T-cell (primary cell): ENCODE measurements around the gene MBNL2. TPM values are rescaled to one million over a fixed set of nuclear protein-coding genes. Genes with fewer than 3 reads are reported as not detected.
A peak's percentile ranks its signal among the peaks of the same experiment; 100 is the strongest.

Experiments used
- ATAC-seq, 4 experiments: fragments of 200-7000 bp in 3 of 4; fragments of 150-1000 bp in 1 of 4; cut with Tn5 transposase; replicated peaks in 1 of 4; 1 replicate in 3 of 4; 2 replicates in 1 of 4; pipeline ENCODE4 v1.10.0; 2021; ENCODE audit warnings: moderate library complexity in 3 of 4, mild to moderate bottlenecking in 2 of 4, moderate number of reproducible peaks in 1 of 4
- CTCF ChIA-PET, 2 donors: fragments of 300-600 bp; sonication (Branson Sonifier 250); formaldehyde crosslinking; loops; one replicate each; lab custom pipeline; 2022; ENCODE audit warnings: antibody characterized with exemption in 2 of 2; lab: Charles Lee
- POLR2A ChIA-PET, 2 donors: fragments of 300-600 bp; sonication (Branson Sonifier 250); formaldehyde crosslinking; loops; one replicate each; lab custom pipeline; 2022; ENCODE audit warnings: antibody characterized with exemption in 2 of 2; lab: Charles Lee
- DNase-seq, 35 experiments: peaks; one replicate each; pipeline versions ENCODE4 v3.0.0 to v3.0.0-alpha.2; 2013 to 2023
- H3K27ac ChIP-seq: one replicate; pipeline ENCODE4 v1.5.1; 2013; ENCODE audit warnings: low read length
- H3K27me3 ChIP-seq, 2 experiments: replicated peaks in 1 of 2; 1 replicate in 1 of 2; 2 replicates in 1 of 2; pipeline versions ENCODE4 v1.6.1 to v1.7.0; 2013; ENCODE audit warnings: low read length in 1 of 2, mixed read lengths in 1 of 2; ENCODE audit not compliant: control insufficient read depth in 2 of 2, insufficient read depth in 2 of 2; ENCODE audit errors: extremely low read depth in 1 of 2
- H3K36me3 ChIP-seq, 2 donors: 1 replicate in 1 of 2; 2 replicates in 1 of 2; pipeline versions ENCODE4 v1.6.1 to v1.7.0; 2013; ENCODE audit warnings: low read length in 1 of 2; ENCODE audit not compliant: control insufficient read depth in 2 of 2, insufficient read depth in 1 of 2; ENCODE audit errors: extremely low read depth in 1 of 2
- H3K4me1 ChIP-seq, 2 experiments: 1 replicate in 1 of 2; 2 replicates in 1 of 2; pipeline versions ENCODE4 v1.6.1 to v1.7.0; 2013; ENCODE audit warnings: low read length in 2 of 2, mixed read lengths in 1 of 2; ENCODE audit not compliant: insufficient read depth in 2 of 2, control insufficient read depth in 1 of 2; ENCODE audit errors: extremely low read depth in 1 of 2
- H3K4me3 ChIP-seq, 2 donors: 1 replicate in 1 of 2; 2 replicates in 1 of 2; pipeline versions ENCODE4 v1.5.1 to v1.7.0; 2013; ENCODE audit warnings: mild to moderate bottlenecking in 2 of 2, low read length in 1 of 2, moderate library complexity in 1 of 2; ENCODE audit not compliant: control insufficient read depth in 1 of 2; ENCODE audit errors: extremely low read depth in 1 of 2
- H3K9me3 ChIP-seq: 2 replicates; pipeline ENCODE4 v1.7.0; 2013
- H3K27ac Mint-ChIP-seq, 2 donors: one replicate each; pipeline ENCODE4 v1.8.0; 2020 to 2021; ENCODE audit warnings: mild to moderate bottlenecking in 2 of 2, mixed read lengths in 2 of 2
- H3K27me3 Mint-ChIP-seq, 2 donors: one replicate each; pipeline ENCODE4 v1.8.0; 2021 to 2022; ENCODE audit warnings: mixed read lengths in 2 of 2
- H3K36me3 Mint-ChIP-seq: one replicate; pipeline ENCODE4 v1.8.0; 2021; ENCODE audit warnings: mixed read lengths
- H3K4me1 Mint-ChIP-seq, 3 donors: one replicate each; pipeline ENCODE4 v1.8.0; 2020 to 2022; ENCODE audit warnings: mixed read lengths in 3 of 3, mild to moderate bottlenecking in 1 of 3
- H3K4me3 Mint-ChIP-seq, 3 donors: one replicate each; pipeline ENCODE4 v1.8.0; 2020 to 2022; ENCODE audit warnings: mild to moderate bottlenecking in 3 of 3, mixed read lengths in 3 of 3, moderate library complexity in 3 of 3
- H3K9me3 Mint-ChIP-seq, 3 donors: one replicate each; pipeline ENCODE4 v1.8.0; 2020 to 2022; ENCODE audit warnings: mixed read lengths in 3 of 3
- WGBS: methylation state at CpG from one replicate; pipeline ENCODE4 v1.1.5; 2013; ENCODE audit warnings: missing lambda C conversion rate; ENCODE audit not compliant: insufficient coverage; 5-methylcytosine and 5-hydroxymethylcytosine counted together
- total RNA-seq, 35 experiments: library from RNA in 6 of 35; stranded (reverse) in 6 of 35; fragments of 120-200 nt in 1 of 35; gene quantifications; one replicate each; pipeline versions ENCODE4 v1.2.1 to v1.2.4 and lab custom pipeline; 2013 to 2026

Gene MBNL2
- total RNA-seq, 5 donors from 2014 or later (not counting 1 experiment from before 2014, with no cell fraction given) = 21.0 to 33.7 (median 28.5) TPM

GRCh38 chr13:97276862-97277269 is 54.7 kb downstream of the MBNL2 start:
- WGBS = no CpG with 5 or more reads among the region's 2 CpGs
- no peak for DNase-seq
- Histone ChIP-seq H3K4me1 (peaks cover 0 to 2% of the 10 kb centered on the region in 2 experiments), H3K27ac (no peak overlapping the region), H3K9me3 (no peaks in the 10 kb centered on the region), H3K4me3 (no peak overlapping the region), H3K36me3 (peaks cover 0 to 13% of the 10 kb centered on the region in 2 donors), H3K27me3 (no peaks in the 10 kb centered on the region)
- Mint-ChIP-seq H3K4me3 (no peak overlapping the region), H3K4me1 (peaks cover 47 to 72% (median 65%) of the 10 kb centered on the region in 3 donors), H3K27ac (no peak overlapping the region), H3K36me3 (peaks cover 39% of the 10 kb centered on the region), H3K27me3 (no peaks in the 10 kb centered on the region), H3K9me3 (no peaks in the 10 kb centered on the region)
- ChIA-PET POLR2A (interaction anchor here (0.6 kb wide), 2 partner anchors 23 to 62 kb away, joined by 3 read pairs; no protein-coding TSS in a partner anchor), CTCF (interaction anchor here (0.7 to 1.6 kb wide), 3 partner anchors 15 to 53 kb away, joined by 3 to 4 read pairs (median 3); no protein-coding TSS in a partner anchor)
- ATAC-seq = no peak

GRCh38 chr13:97278435-97279411 is 56.6 kb downstream of the MBNL2 start:
- no peak overlapping the region for H3K27ac ChIP-seq
- no peaks in the 10 kb centered on the region for H3K9me3 Mint-ChIP-seq
- 74% methylated on average over 4 of the region's 9 CpGs for WGBS
- no peaks in the 10 kb centered on the region for H3K9me3 ChIP-seq
- H3K36me3 ChIP-seq = peaks cover 0 to 15% of the 10 kb centered on the region in 2 donors
- H3K27ac Mint-ChIP-seq = no peak overlapping the region
- H3K36me3 Mint-ChIP-seq = peaks cover 51% of the 10 kb centered on the region
- ATAC-seq (no peak), DNase-seq (no peak)
- ChIA-PET POLR2A (interaction anchor here (0.6 kb wide), 2 partner anchors 54 to 579 kb away, joined by 3 to 10 read pairs; no protein-coding TSS in a partner anchor), CTCF (interaction anchor here (0.6 to 0.7 kb wide), 3 partner anchors 103 to 1484 kb away, joined by 3 to 7 read pairs (median 6); no protein-coding TSS in a partner anchor)
- no peaks in the 10 kb centered on the region for H3K27me3 Mint-ChIP-seq
- H3K4me3 ChIP-seq = no peak overlapping the region
- H3K4me3 Mint-ChIP-seq = no peak overlapping the region
- H3K27me3 ChIP-seq = no peaks in the 10 kb centered on the region
- H3K4me1 Mint-ChIP-seq = peaks cover 56 to 75% (median 66%) of the 10 kb centered on the region in 3 donors
- H3K4me1 ChIP-seq = peaks cover 0 to 2% of the 10 kb centered on the region in 2 experiments

- H3K9me3 Mint-ChIP-seq = no peaks in the 10 kb centered on the region
- ATAC-seq = no peak
- ChIA-PET POLR2A (no interaction called here), CTCF (no interaction called here)
- Histone ChIP-seq H3K36me3 (peaks cover 0 to 15% of the 10 kb centered on the region in 2 donors), H3K4me3 (no peak overlapping the region), H3K9me3 (no peaks in the 10 kb centered on the region), H3K27ac (no peak overlapping the region), H3K4me1 (peaks cover 0 to 2% of the 10 kb centered on the region in 2 experiments), H3K27me3 (no peaks in the 10 kb centered on the region)
- H3K27me3 Mint-ChIP-seq = no peaks in the 10 kb centered on the region
- no peak overlapping the region for H3K4me3 Mint-ChIP-seq
- no peak overlapping the region for H3K27ac Mint-ChIP-seq
- DNase-seq = no peak
- peaks cover 51 to 77% (median 66%) of the 10 kb centered on the region in 3 donors for H3K4me1 Mint-ChIP-seq
- H3K36me3 Mint-ChIP-seq = peaks cover 52% of the 10 kb centered on the region
- 83% methylated on average over 1 of the region's 5 CpGs for WGBS
Measured at GRCh38 chr13:97279913-97280312, 57.8 kb downstream of the MBNL2 start.

- H3K27me3 ChIP-seq = no peaks in the 10 kb centered on the region
- H3K36me3 ChIP-seq = peaks cover 0 to 13% of the 10 kb centered on the region in 2 donors
- peaks cover 48% of the 10 kb centered on the region for H3K36me3 Mint-ChIP-seq
- 87% methylated on average over 4 of the region's 4 CpGs for WGBS
- ChIA-PET CTCF (interaction anchor here in 1 of 2 donors (0.7 kb wide), 1 partner anchor 8 kb away, joined by 4 read pairs; no protein-coding TSS in a partner anchor), POLR2A (interaction anchor here in 1 of 2 donors (0.6 kb wide), 1 partner anchor 76 kb away, joined by 3 read pairs; no protein-coding TSS in a partner anchor)
- no peaks in the 10 kb centered on the region for H3K9me3 ChIP-seq
- H3K4me3 ChIP-seq = no peak overlapping the region
- H3K27ac Mint-ChIP-seq = no peak overlapping the region
- peak in 1 of 35 experiments; percentile 3 for DNase-seq
- peaks cover 0 to 2% of the 10 kb centered on the region in 2 experiments for H3K4me1 ChIP-seq
- H3K4me1 Mint-ChIP-seq = peaks cover 51 to 71% (median 62%) of the 10 kb centered on the region in 3 donors
- H3K27ac ChIP-seq = no peak overlapping the region
- H3K9me3 Mint-ChIP-seq = no peaks in the 10 kb centered on the region
- ATAC-seq = peak in 1 of 4 experiments; percentile 22
- no peaks in the 10 kb centered on the region for H3K27me3 Mint-ChIP-seq
- no peak overlapping the region for H3K4me3 Mint-ChIP-seq
Measured at GRCh38 chr13:97280478-97280877, 58.3 kb downstream of the MBNL2 start.

- H3K4me3 Mint-ChIP-seq = no peak overlapping the region
- CTCF ChIA-PET = interaction anchor here in 1 of 2 donors (0.7 kb wide), 1 partner anchor 8 kb away, joined by 4 read pairs; no protein-coding TSS in a partner anchor
- peaks cover 0 to 8% of the 10 kb centered on the region in 2 donors for H3K36me3 ChIP-seq
Measured at GRCh38 chr13:97281028-97281427, 58.9 kb downstream of the MBNL2 start.

GRCh38 chr13:97282705-97283104 is 60.6 kb downstream of the MBNL2 start:
- H3K27me3 Mint-ChIP-seq = no peaks in the 10 kb centered on the region
- H3K4me3 ChIP-seq = no peak overlapping the region
- WGBS = 96% methylated on average over 4 of the region's 4 CpGs
- no peak for ATAC-seq
- ChIA-PET POLR2A (no interaction called here), CTCF (no interaction called here)
- peaks cover 39% of the 10 kb centered on the region for H3K36me3 Mint-ChIP-seq
- no peak for DNase-seq
- H3K9me3 ChIP-seq = no peaks in the 10 kb centered on the region
- peaks cover 0 to 2% of the 10 kb centered on the region in 2 experiments for H3K4me1 ChIP-seq
- no peak overlapping the region for H3K27ac Mint-ChIP-seq
- H3K4me3 Mint-ChIP-seq = no peak overlapping the region
- H3K9me3 Mint-ChIP-seq = no peaks in the 10 kb centered on the region
- H3K27me3 ChIP-seq = no peaks in the 10 kb centered on the region
- H3K27ac ChIP-seq = no peak overlapping the region
- peaks cover 48 to 66% (median 57%) of the 10 kb centered on the region in 3 donors for H3K4me1 Mint-ChIP-seq
- H3K36me3 ChIP-seq = peaks cover 0 to 2% of the 10 kb centered on the region in 2 donors

More at GRCh38 chr13:97281028-97281427, 58.9 kb downstream of the MBNL2 start:
- no peaks in the 10 kb centered on the region for H3K27me3 ChIP-seq
- no peaks in the 10 kb centered on the region for H3K27me3 Mint-ChIP-seq
- H3K9me3 Mint-ChIP-seq = no peaks in the 10 kb centered on the region
- H3K4me1 Mint-ChIP-seq = peaks cover 51 to 69% (median 61%) of the 10 kb centered on the region in 3 donors
- H3K9me3 ChIP-seq = no peaks in the 10 kb centered on the region
- POLR2A ChIA-PET = no interaction called here
- DNase-seq = no peak
- no peak overlapping the region for H3K4me3 ChIP-seq
- no peak for ATAC-seq
- peaks cover 0 to 2% of the 10 kb centered on the region in 2 experiments for H3K4me1 ChIP-seq
- H3K27ac Mint-ChIP-seq = no peak overlapping the region
- peaks cover 48% of the 10 kb centered on the region for H3K36me3 Mint-ChIP-seq
- H3K27ac ChIP-seq = no peak overlapping the region
